HFFc6 (cell line): ENCODE results near the gene PDZRN4. TPM values are rescaled to one million over a fixed set of nuclear protein-coding genes. Genes with fewer than 3 reads are reported as not detected.

Experiments
- DNase-seq: peaks from one replicate; pipeline ENCODE4 v3.0.0-alpha.2; 2018
- H3K27ac Mint-ChIP-seq: 2 replicates; pipeline ENCODE4 v1.8.0; 2020; ENCODE audit warnings: mild to moderate bottlenecking, mixed read lengths
- H3K27me3 Mint-ChIP-seq: 2 replicates; pipeline ENCODE4 v1.8.0; 2021; ENCODE audit warnings: mild to moderate bottlenecking, moderate library complexity, mixed read lengths; ENCODE audit not compliant: insufficient read depth
- H3K36me3 Mint-ChIP-seq: 2 replicates; pipeline ENCODE4 v1.8.0; 2021; ENCODE audit warnings: low read depth, mixed read lengths
- H3K4me1 Mint-ChIP-seq: 2 replicates; pipeline ENCODE4 v1.8.0; 2020; ENCODE audit warnings: low read depth, mixed read lengths
- H3K4me3 Mint-ChIP-seq: 2 replicates; pipeline ENCODE4 v1.8.0; 2020; ENCODE audit warnings: mild to moderate bottlenecking, moderate library complexity, mixed read lengths
- H3K9me3 Mint-ChIP-seq: 2 replicates; pipeline ENCODE4 v1.8.0; 2020; ENCODE audit warnings: mild to moderate bottlenecking, mixed read lengths
- total RNA-seq, 6 experiments: library from RNA; stranded (reverse); fragmentation: NEBNext Ultra II Directional; extraction: Animal tissue kit (Norgen Biotek cat#: 25700); gene quantifications; 2 replicates in 1 of 6; 3 replicates in 5 of 6; pipeline ENCODE4 v1.2.3, GENCODE V29; 2021
- TF ChIP-seq, protein P1 (sequence below): fragments of 200-600 bp; sonication (generic); IDR thresholded peaks from 2 replicates; pipeline ENCODE4 v1.5.0; 2021; ENCODE audit warnings: antibody characterized with exemption, mild to moderate bottlenecking

The PDZRN4 gene
- total RNA-seq, 6 experiments from 2014 or later: not detected

DNA sequence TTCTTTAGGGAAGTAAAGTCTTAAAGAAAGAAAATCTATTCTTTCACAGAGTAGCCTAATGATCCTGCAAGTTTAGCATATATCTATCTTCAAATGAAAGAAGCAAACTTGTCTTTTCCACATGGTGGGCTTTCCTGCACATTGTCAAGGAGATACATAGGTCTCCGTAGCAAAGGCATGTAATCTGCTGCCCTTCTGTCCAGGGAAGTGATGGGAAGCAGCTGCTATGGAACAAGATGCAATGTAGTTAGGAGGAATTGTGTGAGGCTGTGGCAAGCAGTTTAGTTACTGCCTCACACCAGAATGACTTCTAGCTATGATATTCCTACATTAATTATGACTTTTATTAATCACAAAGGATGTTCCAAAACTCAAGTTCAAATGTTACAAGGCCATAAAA is 174.4 kb downstream of the PDZRN4 start:
- Mint-ChIP-seq H3K4me3 (no peak overlapping the region), H3K27ac (no peak overlapping the region), H3K36me3 (no peaks in the 10 kb centered on the region), H3K27me3 (no peaks in the 10 kb centered on the region), H3K4me1 (no peaks in the 10 kb centered on the region), H3K9me3 (peaks cover 9% of the 10 kb centered on the region; the same call in 1 of the 2 replicates)
- no peak for DNase-seq
- TF ChIP-seq, protein P1, sequence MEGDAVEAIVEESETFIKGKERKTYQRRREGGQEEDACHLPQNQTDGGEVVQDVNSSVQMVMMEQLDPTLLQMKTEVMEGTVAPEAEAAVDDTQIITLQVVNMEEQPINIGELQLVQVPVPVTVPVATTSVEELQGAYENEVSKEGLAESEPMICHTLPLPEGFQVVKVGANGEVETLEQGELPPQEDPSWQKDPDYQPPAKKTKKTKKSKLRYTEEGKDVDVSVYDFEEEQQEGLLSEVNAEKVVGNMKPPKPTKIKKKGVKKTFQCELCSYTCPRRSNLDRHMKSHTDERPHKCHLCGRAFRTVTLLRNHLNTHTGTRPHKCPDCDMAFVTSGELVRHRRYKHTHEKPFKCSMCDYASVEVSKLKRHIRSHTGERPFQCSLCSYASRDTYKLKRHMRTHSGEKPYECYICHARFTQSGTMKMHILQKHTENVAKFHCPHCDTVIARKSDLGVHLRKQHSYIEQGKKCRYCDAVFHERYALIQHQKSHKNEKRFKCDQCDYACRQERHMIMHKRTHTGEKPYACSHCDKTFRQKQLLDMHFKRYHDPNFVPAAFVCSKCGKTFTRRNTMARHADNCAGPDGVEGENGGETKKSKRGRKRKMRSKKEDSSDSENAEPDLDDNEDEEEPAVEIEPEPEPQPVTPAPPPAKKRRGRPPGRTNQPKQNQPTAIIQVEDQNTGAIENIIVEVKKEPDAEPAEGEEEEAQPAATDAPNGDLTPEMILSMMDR: no peak

DNA sequence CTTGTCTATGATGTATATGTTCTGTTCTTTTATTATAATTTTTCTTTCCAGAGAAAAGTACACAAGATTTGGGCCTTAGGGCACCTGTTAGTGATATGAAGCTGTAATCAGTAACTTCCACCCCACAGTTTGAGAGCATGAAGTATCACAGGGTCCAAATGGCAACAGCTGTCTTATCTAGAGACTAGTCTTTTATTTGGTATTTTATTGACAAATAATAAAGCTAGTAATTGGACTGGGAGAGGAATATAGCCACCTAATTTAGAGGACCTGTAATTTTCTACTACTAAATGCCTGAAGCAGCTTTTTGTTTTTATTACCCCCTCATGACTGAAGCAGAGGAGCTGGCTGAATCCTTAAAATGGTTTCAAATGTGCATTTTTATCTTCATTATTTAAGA is 174.8 kb downstream of the PDZRN4 start:
- no peaks in the 10 kb centered on the region for H3K4me1 Mint-ChIP-seq
- DNase-seq: no peak
- no peaks in the 10 kb centered on the region for H3K27me3 Mint-ChIP-seq
- no peak overlapping the region for H3K4me3 Mint-ChIP-seq
- peaks cover 9% of the 10 kb centered on the region; the same call in 1 of the 2 replicates for H3K9me3 Mint-ChIP-seq
- H3K36me3 Mint-ChIP-seq: no peaks in the 10 kb centered on the region
- TF ChIP-seq, protein P1: no peak
- H3K27ac Mint-ChIP-seq: no peak overlapping the region

DNA sequence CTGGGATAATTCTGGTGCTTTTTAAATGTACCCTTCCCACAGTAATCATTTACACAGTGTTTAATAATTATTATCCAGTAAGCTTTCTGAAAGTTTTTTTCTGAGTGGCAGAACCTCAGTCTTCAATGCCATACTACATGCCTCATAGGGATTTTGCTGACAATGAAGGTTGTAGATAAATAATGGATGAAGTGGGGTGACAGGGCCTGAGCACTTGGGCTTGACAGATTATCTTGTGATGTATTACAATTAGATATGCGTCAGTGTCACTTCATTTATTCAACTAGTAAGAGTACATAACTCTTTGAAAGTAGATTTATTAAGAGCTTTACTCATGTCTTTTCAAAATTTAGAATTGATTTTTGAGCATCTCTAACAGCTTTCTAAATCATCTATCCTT is 176.1 kb downstream of the PDZRN4 start:
- H3K27me3 Mint-ChIP-seq: no peaks in the 10 kb centered on the region
- peaks cover 14% of the 10 kb centered on the region for H3K9me3 Mint-ChIP-seq
- no peak overlapping the region for H3K4me3 Mint-ChIP-seq
- no peaks in the 10 kb centered on the region for H3K4me1 Mint-ChIP-seq
- TF ChIP-seq, protein P1: no peak
- no peaks in the 10 kb centered on the region for H3K36me3 Mint-ChIP-seq
- H3K27ac Mint-ChIP-seq: no peak overlapping the region
- DNase-seq: no peak

DNA sequence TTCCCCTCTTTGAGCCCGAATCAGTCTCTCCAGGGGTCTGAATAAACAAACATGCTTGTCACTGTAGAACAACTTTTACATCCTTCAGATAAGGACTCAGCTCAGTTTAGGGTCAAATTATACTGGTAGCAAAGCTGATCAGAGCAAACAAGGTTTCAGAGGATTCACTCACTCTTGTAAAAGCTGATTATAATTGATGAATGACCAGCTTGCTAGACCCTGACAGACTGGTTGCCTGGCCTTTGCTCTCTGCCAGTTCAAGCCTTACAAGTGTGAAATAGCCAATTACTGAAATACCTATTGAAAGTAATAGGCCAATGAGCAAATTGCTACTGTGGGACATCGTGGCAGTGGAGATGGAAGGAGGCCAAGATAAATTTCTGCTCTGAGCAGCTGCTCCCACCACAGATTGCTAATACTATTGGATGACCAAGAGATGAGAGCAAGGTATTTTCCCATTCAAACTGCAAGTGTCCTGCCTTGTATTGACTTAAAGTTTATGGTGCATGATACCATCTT is 177.6 kb downstream of the PDZRN4 start:
- Mint-ChIP-seq H3K36me3 (no peaks in the 10 kb centered on the region), H3K9me3 (peaks cover 9% of the 10 kb centered on the region), H3K4me1 (no peaks in the 10 kb centered on the region), H3K27me3 (no peaks in the 10 kb centered on the region), H3K27ac (no peak overlapping the region), H3K4me3 (no peak overlapping the region)
- DNase-seq: no peak
- TF ChIP-seq, protein P1: no peak

DNA sequence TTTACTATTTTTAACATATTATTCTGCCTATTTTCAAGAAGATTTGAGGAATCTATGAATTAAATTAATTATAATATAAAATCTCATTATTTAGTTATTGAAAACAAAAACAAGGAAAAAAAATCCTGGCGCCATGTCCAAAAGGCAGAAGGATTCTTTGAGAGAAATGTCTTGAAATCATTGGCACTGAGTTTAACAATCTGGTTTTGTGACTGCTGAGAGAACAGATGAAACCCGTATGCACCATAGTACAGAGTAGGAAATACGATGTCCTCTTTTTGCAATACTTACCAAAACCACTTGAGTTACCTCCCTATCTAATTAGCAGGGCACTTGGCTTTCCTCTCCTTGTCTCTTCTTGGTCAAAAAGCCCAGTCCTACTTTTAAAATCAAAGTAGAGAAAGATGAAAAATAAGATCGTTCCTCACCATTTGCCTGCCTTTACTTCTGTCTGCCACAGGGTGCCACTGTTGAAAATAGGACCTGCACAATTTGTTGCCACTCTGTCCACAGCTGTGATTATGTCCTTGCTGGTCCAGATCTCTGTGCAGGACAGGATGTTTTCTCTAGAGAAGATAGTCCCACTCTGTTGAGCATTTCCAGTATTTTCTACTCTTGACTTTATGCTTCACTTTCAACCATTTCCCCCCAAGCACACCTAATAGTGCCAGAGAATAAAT is 179.7 kb downstream of the PDZRN4 start:
- TF ChIP-seq, protein P1: peak; percentile 34

More for the DNA sequence above, 179.7 kb downstream of the PDZRN4 start:
- Mint-ChIP-seq H3K9me3 (peaks cover 13% of the 10 kb centered on the region), H3K4me1 (no peaks in the 10 kb centered on the region), H3K27me3 (no peaks in the 10 kb centered on the region), H3K4me3 (no peak overlapping the region), H3K36me3 (no peaks in the 10 kb centered on the region), H3K27ac (no peak overlapping the region)
- DNase-seq: no peak
